Astrocyte (in vitro differentiated cells and primary cell): ENCODE results near the gene YIF1A. TPM values are rescaled to one million over a fixed set of nuclear protein-coding genes. Genes with fewer than 3 reads are reported as not detected.
"Not testable (repeated sequence)": the region's sequence is repeated elsewhere in the genome, so short reads cannot be mapped to it uniquely, and the experiment has no call there.

Experiments used
- DNase-seq: peaks from one replicate; pipeline ENCODE4 v3.0.0-alpha.2; 2010; ENCODE audit warnings: low read depth
- FAIRE-seq: peaks from 2 replicates; lab custom pipeline; 2011; peaks lifted over from hg19 to GRCh38; lab: Jason Lieb, UNC
- H2AFZ ChIP-seq: 2 replicates; pipeline ENCODE4 v1.6.0; 2012; ENCODE audit warnings: low read depth, low read length, inconsistent platforms
- H3K27ac ChIP-seq: 2 replicates; pipeline ENCODE4 v1.5.1; 2011; ENCODE audit warnings: low read depth, low read length, inconsistent platforms
- H3K27me3 ChIP-seq: 2 replicates; pipeline ENCODE4 v1.6.0; 2011; ENCODE audit warnings: low read length, inconsistent platforms; ENCODE audit not compliant: insufficient read depth
- H3K36me3 ChIP-seq: 2 replicates; pipeline ENCODE4 v1.5.1; 2011; ENCODE audit warnings: low read length, inconsistent platforms; ENCODE audit not compliant: insufficient read depth
- H3K4me1 ChIP-seq: 2 replicates; pipeline ENCODE4 v1.5.1; 2011; ENCODE audit warnings: low read length, inconsistent platforms; ENCODE audit not compliant: insufficient read depth
- H3K4me2 ChIP-seq: 2 replicates; pipeline ENCODE4 v1.6.0; 2012; ENCODE audit warnings: low read length, inconsistent platforms
- H3K4me3 ChIP-seq: 2 replicates; pipeline ENCODE4 v1.5.1; 2011; ENCODE audit warnings: low read depth, mild to moderate bottlenecking, low read length, inconsistent platforms; ENCODE audit not compliant: insufficient read depth
- H3K79me2 ChIP-seq: 2 replicates; pipeline ENCODE4 v1.6.0; 2012; ENCODE audit warnings: mild to moderate bottlenecking, low read length, inconsistent platforms; ENCODE audit not compliant: insufficient read depth
- H3K9ac ChIP-seq: 2 replicates; pipeline ENCODE4 v1.6.0; 2012; ENCODE audit warnings: mild to moderate bottlenecking, low read length, inconsistent platforms
- H3K9me3 ChIP-seq: 2 replicates; pipeline ENCODE4 v1.5.1; 2012; ENCODE audit warnings: low read depth, mild to moderate bottlenecking, low read length, inconsistent platforms; ENCODE audit not compliant: insufficient read depth
- H4K20me1 ChIP-seq: 2 replicates; pipeline ENCODE4 v1.6.0; 2012; ENCODE audit warnings: low read length, inconsistent platforms; ENCODE audit not compliant: insufficient read depth
- H3K27ac Mint-ChIP-seq: one replicate; pipeline ENCODE4 v1.8.0; 2021; ENCODE audit warnings: mild to moderate bottlenecking, mixed read lengths; ENCODE audit not compliant: unreplicated experiment
- H3K27me3 Mint-ChIP-seq: one replicate; pipeline ENCODE4 v1.8.0; 2021; ENCODE audit warnings: low read depth, mixed read lengths; ENCODE audit not compliant: unreplicated experiment
- H3K36me3 Mint-ChIP-seq: one replicate; pipeline ENCODE4 v1.8.0; 2021; ENCODE audit warnings: low read depth, mixed read lengths; ENCODE audit not compliant: unreplicated experiment
- H3K4me1 Mint-ChIP-seq: one replicate; pipeline ENCODE4 v1.8.0; 2021; ENCODE audit warnings: low read depth, mixed read lengths; ENCODE audit not compliant: unreplicated experiment
- H3K4me3 Mint-ChIP-seq: one replicate; pipeline ENCODE4 v1.8.0; 2021; ENCODE audit warnings: mild to moderate bottlenecking, moderate library complexity, mixed read lengths; ENCODE audit not compliant: unreplicated experiment
- H3K9me3 Mint-ChIP-seq: one replicate; pipeline ENCODE4 v1.8.0; 2021; ENCODE audit warnings: mild to moderate bottlenecking, mixed read lengths; ENCODE audit not compliant: unreplicated experiment
- CTCF ChIP-seq: IDR thresholded peaks from 2 replicates; pipeline ENCODE4 v1.5.1; 2011; ENCODE audit warnings: low read depth, mild to moderate bottlenecking, inconsistent platforms, low read length, moderate library complexity; ENCODE audit not compliant: insufficient read depth
- EZH2 ChIP-seq: IDR thresholded peaks from 2 replicates; pipeline ENCODE4 v1.6.1; 2012; ENCODE audit warnings: mild to moderate bottlenecking, low read length, inconsistent platforms; ENCODE audit not compliant: insufficient read depth
- total RNA-seq: library from RNA; stranded (reverse); gene quantifications from 2 replicates; pipeline ENCODE4 v1.2.1, GENCODE V29; 2021

YIF1A gene
- total RNA-seq, 1 donor from 2014 or later = 129 TPM

GRCh38 chr11:66258473-66258893, 30.5 kb downstream of the YIF1A start:
- Histone ChIP-seq H3K36me3 (peaks cover 11% of the 10 kb centered on the region), H3K4me3 (peak overlapping the region; percentile 77), H2AFZ (no peak overlapping the region), H3K9ac (peak overlapping the region; percentile 90), H3K4me1 (peaks cover 17% of the 10 kb centered on the region), H3K27ac (no peak overlapping the region), H3K4me2 (peak overlapping the region; percentile 96), H4K20me1 (peaks cover 42% of the 10 kb centered on the region), H3K79me2 (peaks cover 25% of the 10 kb centered on the region), H3K9me3 (no peaks in the 10 kb centered on the region), H3K27me3 (no peaks in the 10 kb centered on the region)
- no peak overlapping the region for H3K27ac Mint-ChIP-seq
- no peaks in the 10 kb centered on the region for H3K9me3 Mint-ChIP-seq
- H3K4me3 Mint-ChIP-seq = peak overlapping the region; percentile 85
- TF ChIP-seq EZH2 (no peak), CTCF (no peak)
- no peaks in the 10 kb centered on the region for H3K27me3 Mint-ChIP-seq
- H3K36me3 Mint-ChIP-seq = peaks cover 15% of the 10 kb centered on the region
- peaks cover 3% of the 10 kb centered on the region for H3K4me1 Mint-ChIP-seq
- no peak for DNase-seq
- FAIRE-seq = no peak

- H3K27ac ChIP-seq, H3K4me2 ChIP-seq, H3K9me3 Mint-ChIP-seq, H3K79me2 ChIP-seq, H3K27me3 ChIP-seq, H3K4me3 ChIP-seq, H3K27ac Mint-ChIP-seq, H3K4me1 Mint-ChIP-seq, H3K4me1 ChIP-seq, FAIRE-seq, H3K9me3 ChIP-seq, DNase-seq, H3K4me3 Mint-ChIP-seq, H2AFZ ChIP-seq, H3K9ac ChIP-seq, H4K20me1 ChIP-seq, H3K36me3 ChIP-seq, H3K27me3 Mint-ChIP-seq: not testable (repeated sequence)
- peaks cover 15% of the 10 kb centered on the region for H3K36me3 Mint-ChIP-seq
These were observed 35.9 kb downstream of the YIF1A start for GRCh38 chr11:66253081-66253480.

- H3K9ac ChIP-seq = no peak overlapping the region
- Mint-ChIP-seq H3K27ac (no peak overlapping the region), H3K4me1 (peaks cover 3% of the 10 kb centered on the region), H3K9me3 (no peaks in the 10 kb centered on the region), H3K4me3 (no peak overlapping the region), H3K27me3 (no peaks in the 10 kb centered on the region), H3K36me3 (peaks cover 26% of the 10 kb centered on the region)
- no peaks in the 10 kb centered on the region for H3K9me3 ChIP-seq
- no peaks in the 10 kb centered on the region for H4K20me1 ChIP-seq
- H3K4me3 ChIP-seq = no peak overlapping the region
- H3K27me3 ChIP-seq = no peaks in the 10 kb centered on the region
- H2AFZ ChIP-seq = no peak overlapping the region
- H3K36me3 ChIP-seq = peaks cover 3% of the 10 kb centered on the region
- FAIRE-seq = no peak
- H3K4me2 ChIP-seq = no peak overlapping the region
- no peak for DNase-seq
- no peak overlapping the region for H3K27ac ChIP-seq
- H3K79me2 ChIP-seq = no peaks in the 10 kb centered on the region
- no peak for TF ChIP-seq EZH2
- TF ChIP-seq CTCF = no peak
- peaks cover 4% of the 10 kb centered on the region for H3K4me1 ChIP-seq
These were observed 37.1 kb downstream of the YIF1A start for GRCh38 chr11:66251809-66252208.
